GM18951 (cell line): Measurements from ENCODE around the gene VAC14.

Experiments
- POLR2A ChIP-seq: IDR thresholded peaks from 4 replicates; pipeline ENCODE4 v1.6.1; 2011; ENCODE audit warnings: mild to moderate bottlenecking; ENCODE audit not compliant: insufficient read length, insufficient read depth; ENCODE audit errors: extremely low read depth
- in situ Hi-C: fragments of 300-500 bp; cut with MboI; formaldehyde crosslinking; loops from one replicate; pipeline ENCODE4 v1.12.0; 2022; ENCODE audit warnings: low sequenced_read_pairs, mixed read lengths, inconsistent platforms; ENCODE audit not compliant: unreplicated experiment

Gene VAC14

DNA sequence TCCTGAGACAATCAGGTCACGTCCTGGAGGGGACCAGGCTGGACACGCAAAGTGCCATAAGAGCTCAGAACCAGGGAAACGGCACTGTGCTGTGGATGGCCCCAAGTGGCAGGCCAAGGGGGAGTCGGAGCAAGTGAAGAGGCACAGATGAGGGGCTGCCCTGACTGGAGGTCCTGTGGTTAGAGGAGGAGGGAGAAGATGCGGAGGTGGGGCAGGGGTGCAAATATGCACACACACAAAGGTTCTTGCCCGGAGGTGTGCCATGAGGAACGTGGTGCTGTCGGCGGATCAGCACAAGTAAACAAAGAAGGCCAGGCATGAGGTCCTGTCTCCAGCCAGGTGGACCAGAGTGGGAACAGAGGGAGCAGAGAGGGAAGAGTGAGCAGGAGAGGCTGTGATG lies 23.5 kb downstream of the VAC14 start:
- in situ Hi-C loops = no loop called here

DNA sequence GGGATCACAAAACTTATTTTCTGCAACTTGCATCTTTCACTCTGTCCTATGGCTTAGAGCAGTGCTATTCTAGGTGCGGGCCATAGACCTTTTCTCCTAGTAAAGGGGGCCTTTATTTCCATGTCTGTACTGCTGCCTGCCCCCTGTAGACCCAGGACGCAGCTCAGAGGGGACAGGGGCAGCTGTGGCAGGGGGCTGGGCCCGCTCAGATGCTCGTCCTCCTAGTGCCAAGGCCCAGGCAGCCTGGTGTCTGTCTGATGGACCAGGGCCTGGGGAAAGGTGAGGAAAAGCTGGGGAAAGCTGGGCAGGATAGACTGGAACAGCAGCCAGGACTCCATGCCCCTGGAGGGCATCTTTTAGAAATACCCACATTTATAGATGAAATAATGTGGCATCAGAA lies 25.6 kb downstream of the VAC14 start:
- no peak for TF ChIP-seq POLR2A
- in situ Hi-C loops = no loop called here

More for the DNA sequence above, 23.5 kb downstream of the VAC14 start:
- no peak for TF ChIP-seq POLR2A

DNA sequence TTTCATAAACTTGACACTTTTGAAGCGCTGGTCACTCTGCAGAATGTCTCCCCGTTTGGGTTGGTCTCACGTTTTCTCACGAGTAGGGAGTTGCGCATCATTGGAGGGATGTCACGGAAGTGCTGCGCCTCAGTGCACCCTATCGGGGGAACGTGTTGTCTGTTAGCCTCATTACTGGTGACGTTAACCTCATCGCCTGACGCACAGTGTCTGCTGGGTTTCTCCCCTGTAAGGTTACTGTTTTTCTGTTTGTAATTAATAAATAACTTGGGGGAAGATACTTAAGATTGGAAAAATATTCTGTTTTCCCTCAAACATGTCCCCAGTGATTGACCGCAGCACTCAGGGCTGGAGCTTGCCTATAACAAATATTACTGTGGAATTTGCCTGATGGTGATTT lies 26.7 kb downstream of the VAC14 start:
- no peak for TF ChIP-seq POLR2A
- in situ Hi-C loops = no loop called here

DNA sequence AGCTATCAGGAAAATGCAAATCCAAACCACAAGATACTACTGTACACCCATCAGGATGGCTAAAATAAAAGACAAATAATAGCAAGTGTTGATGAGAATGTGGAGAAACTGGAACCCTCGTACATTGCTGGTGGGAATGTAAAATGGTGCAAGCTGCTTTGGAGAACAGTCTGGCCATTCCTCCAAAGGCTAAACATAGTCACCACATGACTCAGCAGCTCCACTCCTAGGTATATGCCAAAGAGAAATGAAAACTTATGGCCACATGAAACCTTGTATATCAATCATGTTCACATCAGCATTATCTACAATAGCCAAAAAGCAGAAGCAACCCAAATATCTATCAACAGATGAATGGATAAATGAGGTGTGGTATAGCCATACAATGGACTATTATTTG lies 28.5 kb downstream of the VAC14 start:
- no peak for TF ChIP-seq POLR2A
- in situ Hi-C loops = no loop called here

DNA sequence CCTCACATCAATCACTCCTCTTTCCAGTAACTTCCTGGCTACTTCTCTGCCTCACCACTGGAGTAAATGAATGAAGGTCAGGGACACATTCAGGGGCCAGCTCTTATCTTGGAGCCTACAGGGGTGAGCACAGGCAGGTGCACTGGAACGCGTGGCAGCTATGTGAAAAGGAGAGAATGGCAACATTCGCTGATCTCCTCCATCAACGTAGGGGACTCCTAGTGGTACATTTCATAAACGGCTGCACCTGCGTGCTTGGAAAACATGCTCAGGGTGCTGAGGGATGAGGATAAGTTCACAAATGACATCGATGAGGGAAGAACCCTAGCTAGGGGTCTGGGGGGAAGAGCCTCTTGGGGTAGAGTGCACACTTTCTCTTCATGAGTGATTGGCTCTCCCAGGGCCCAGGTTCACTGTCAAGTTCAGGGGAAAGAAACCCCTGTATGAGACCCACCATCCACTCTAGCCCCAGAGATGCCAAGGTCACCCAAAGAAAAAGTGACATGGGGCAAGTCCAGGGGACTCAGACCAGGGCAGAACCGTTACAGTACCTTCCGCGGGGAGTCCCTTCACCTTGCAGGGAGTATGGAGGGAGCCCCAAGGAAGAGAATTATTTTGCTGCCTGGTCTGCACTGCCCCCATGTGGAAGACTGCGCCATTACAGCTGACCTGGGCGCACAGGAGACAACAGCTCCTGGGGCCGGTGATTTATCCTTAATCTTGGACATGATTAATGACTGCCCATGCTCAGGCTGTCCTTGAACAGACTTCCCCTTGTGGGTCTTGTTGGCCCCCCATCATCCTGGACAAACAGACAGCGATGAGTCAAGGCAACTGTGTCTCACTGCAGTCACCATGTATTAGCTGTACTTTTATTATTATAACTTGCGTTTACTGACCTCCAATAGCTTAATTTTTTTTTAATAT lies 30.1 kb downstream of the VAC14 start:
- no peak for TF ChIP-seq POLR2A
- in situ Hi-C loops = no loop called here

DNA sequence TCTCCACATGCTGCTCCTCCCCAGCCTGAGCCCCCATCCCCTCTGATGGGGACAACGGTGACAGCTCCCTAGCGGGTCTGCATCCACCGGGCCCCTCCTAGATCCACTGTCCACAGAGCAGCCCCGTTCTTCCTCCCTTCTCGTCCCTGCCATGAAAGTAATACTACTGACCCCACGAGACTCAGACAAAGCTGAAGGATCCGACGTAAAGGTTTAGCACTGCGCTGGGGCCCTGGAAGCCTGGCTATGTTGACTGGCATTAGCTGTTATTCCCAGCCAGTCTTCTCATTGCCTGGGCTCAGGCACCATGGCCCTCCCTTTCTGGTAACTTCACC lies 30.7 kb downstream of the VAC14 start:
- no peak for TF ChIP-seq POLR2A
- in situ Hi-C loops = no loop called here

DNA sequence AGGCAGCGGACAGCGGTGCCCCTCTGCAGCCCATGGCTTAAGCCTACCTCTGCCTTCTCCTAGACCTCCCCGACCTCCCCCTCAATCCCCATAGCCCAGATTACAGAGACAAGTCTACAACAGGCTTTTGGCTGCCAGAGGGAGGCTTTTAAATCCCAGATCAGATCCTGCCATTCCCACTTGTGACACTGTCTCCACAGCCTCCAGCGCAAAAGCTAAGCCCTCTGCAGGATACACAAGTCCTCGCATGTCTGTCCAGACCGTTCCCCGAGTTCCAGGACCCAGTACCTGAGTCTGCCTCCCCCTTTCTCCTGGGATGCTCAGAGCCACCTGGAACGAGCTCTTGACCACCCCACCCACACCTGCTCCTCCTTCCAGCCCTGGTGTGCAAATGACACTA lies 31.2 kb downstream of the VAC14 start:
- in situ Hi-C loops = no loop called here

DNA sequence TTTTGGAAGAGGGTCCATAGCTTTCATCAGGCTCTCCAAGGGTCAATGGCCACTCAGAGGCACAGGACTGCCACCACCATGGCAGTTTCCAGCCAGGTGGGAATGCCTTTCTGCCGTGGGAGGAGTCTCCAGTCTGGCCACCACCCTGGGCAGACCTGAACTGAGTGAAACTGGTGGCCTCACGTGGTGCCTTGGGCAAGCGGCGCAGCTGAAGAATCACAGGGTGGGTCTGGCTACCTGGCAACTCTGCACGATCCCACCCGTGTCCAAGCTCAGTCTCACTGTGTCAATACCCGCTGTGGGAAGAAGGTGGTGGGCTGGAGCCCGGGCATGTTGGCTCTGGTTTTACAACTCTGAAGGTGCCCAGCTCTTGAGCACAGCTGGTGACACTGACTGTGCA lies 31.8 kb downstream of the VAC14 start:
- in situ Hi-C loops = no loop called here
- no peak for TF ChIP-seq POLR2A

More for the DNA sequence above, 31.2 kb downstream of the VAC14 start:
- TF ChIP-seq POLR2A = no peak

DNA sequence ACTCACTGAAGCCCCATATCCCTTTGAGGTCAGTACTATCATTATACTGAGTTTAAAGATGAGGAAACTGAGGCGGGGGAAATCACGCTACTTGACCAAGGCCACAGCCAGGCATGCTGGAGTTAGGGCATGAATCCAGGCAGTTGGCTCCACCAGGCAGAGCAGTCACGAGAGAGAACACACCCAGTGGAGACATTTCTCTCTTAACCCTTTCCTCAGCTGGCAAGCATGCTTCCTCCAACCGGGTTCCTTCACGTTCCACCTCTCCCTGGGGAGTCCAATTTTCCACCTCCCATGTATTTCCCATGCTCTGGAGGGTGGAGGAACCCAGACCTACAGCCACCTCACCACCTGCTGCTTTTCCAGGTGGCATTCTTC lies 32.8 kb downstream of the VAC14 start:
- in situ Hi-C loops = no loop called here
- TF ChIP-seq POLR2A = no peak

DNA sequence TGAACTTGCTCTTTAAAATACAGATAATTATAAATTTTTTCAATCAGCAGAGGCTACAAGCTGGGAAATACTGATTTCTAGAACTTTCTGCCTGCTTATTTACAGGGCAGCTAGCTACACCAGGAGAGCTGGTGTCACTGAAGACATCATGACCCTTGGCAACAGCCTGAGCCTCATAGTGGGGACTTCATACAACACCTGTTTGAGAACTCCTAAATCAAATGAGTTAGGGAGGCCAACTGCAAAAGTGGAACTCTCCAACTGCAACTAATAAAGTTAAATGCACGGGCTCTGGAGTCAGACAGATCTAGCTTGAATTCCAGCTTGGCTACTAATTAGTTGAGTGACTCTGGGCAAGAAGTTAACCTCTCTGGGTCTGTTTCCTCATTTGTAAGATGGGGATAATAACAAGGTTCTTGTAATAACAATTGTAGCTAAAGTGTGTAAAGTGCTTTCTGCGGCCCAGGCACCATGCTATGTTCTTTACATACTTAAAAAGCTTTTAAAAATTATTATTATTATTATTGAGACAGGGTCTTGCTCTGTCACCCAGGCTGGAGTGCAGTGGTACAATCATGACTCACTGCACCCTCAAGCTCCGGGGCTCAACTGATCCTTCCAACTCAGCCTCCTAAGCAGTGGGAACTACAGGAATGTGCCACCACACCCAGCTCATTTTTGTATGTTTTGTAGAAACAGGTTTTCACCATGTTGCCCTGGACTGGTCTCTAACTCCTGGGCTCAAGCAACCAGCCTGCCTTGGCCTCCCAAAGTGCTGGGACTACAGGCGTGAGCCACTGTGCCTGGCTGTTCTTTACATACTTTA lies 33.4 kb downstream of the VAC14 start:
- in situ Hi-C loops = no loop called here
- TF ChIP-seq POLR2A = no peak

DNA sequence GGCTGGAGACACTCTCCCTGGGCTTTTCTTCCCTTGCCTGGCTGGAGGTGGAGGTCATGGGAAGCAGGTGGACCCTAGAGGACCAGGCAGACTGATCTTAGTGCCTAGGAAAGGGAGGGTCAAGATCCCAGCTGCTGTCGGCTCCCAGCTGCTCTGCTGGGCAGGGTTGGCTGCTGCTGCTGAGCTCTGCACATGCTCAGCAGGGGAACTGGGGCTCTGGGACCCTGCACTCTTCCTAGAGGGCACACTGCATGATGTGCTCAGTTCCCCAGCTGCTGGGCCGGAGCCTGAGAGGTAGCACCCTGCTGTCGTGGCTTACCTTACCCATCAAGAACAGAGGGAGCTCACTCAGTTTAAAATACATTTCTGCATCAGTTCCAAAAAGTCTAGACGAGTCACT lies 34.3 kb downstream of the VAC14 start:
- no peak for TF ChIP-seq POLR2A
- in situ Hi-C loops = no loop called here

DNA sequence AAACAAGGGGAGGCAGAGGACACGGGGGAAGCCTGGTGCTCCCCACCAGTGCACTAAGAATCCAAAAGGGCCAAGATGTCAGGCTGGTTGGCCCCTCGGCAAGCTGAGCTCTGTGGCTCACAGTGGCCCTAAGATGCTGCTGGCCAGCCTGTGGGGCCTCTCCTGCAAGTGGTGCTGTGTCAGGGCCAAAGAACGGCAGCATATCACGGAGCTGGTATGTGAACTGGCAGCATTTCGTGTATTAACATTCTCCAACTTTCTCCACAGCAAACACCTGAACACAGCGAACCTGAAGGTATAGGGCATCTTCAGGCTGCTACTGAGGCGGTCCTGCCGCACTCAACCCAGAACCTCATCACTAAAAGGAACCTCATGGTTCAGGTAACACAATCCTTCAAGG lies 34.8 kb downstream of the VAC14 start:
- in situ Hi-C loops = no loop called here
- TF ChIP-seq POLR2A = no peak

DNA sequence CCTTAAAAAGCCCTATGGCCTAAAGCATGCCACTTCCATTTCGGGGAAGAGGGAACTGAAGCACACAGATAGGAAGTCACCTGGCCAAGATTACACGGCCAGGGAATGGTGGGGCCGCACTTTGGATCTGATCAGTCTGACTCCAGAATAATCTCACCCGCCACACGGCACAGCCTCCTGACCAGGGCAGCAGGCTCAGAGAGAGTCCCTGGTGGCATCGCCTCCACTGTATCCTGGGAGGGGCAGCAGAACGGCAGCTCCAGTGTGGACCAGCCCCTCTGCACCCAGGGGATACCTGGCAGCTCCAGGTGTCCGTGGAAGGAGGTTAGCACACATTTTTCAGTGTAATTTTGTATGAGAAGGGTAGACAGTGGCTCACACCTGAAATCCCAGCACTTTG lies 35.5 kb downstream of the VAC14 start:
- TF ChIP-seq POLR2A = no peak

DNA sequence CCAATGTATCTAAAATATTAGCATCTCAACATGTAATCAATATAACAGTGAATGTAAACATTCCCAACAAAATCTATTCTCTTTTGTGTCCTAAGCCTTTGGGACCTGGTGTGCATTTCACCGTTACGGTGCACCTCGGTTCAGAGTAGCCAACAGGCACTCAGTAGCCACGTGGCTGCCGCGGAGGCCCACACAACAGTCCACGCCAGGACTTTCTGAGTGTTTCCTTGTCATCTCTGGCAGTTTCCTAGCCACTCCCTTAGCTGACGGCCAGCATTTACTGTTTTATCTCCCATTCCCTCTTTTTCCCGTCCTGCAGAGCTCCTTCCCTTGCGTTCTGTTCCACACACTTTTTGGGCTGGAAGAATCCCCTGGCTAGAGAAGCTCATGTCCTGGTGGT lies 36.3 kb downstream of the VAC14 start:
- no peak for TF ChIP-seq POLR2A
- in situ Hi-C loops = no loop called here

More for the DNA sequence above, 35.5 kb downstream of the VAC14 start:
- in situ Hi-C loops = no loop called here
